HS-5 (cell line): ENCODE data around the gene ESX1.
A peak's percentile ranks its signal among the peaks of the same experiment; 100 is the strongest.
"Not testable (repeated sequence)": the region's sequence is repeated elsewhere in the genome, so short reads cannot be mapped to it uniquely, and the experiment has no call there.

ENCODE experiments used
- DNase-seq: peaks from one replicate; pipeline ENCODE4 v3.0.0-alpha.2; 2012; ENCODE audit warnings: low read depth

The ESX1 gene

GRCh38 chrX:104254442-104255115, at the start of gene ESX1:
Gene ESX1, minus strand, starts transcription at chrX:104254933. Its CDS starts 84 bp downstream, at chrX:104254849.
- no peak for DNase-seq

GRCh38 chrX:104295636-104296035, 40.9 kb upstream of the ESX1 start:
- DNase-seq, result no peak

- DNase-seq, result no peak
Observed at GRCh38 chrX:104288961-104289360, 34.2 kb upstream of the ESX1 start.

GRCh38 chrX:104288269-104288668, 33.5 kb upstream of the ESX1 start:
- no peak for DNase-seq

GRCh38 chrX:104285201-104285600, 30.5 kb upstream of the ESX1 start:
- no peak for DNase-seq

GRCh38 chrX:104284507-104284906, 29.8 kb upstream of the ESX1 start:
- DNase-seq, result no peak

- no peak for DNase-seq
Observed at GRCh38 chrX:104282166-104282725, 27.5 kb upstream of the ESX1 start.

GRCh38 chrX:104281564-104281963, 26.8 kb upstream of the ESX1 start:
- no peak for DNase-seq

GRCh38 chrX:104280609-104281008, 25.9 kb upstream of the ESX1 start:
- DNase-seq, result no peak

GRCh38 chrX:104270916-104271512, 16.3 kb upstream of the ESX1 start:
- DNase-seq, result peak; percentile 3

- DNase-seq, result no peak
Observed at GRCh38 chrX:104270212-104270611, 15.5 kb upstream of the ESX1 start.

GRCh38 chrX:104255465-104255864, 732 bp upstream of the ESX1 start:
- DNase-seq, result no peak

GRCh38 chrX:104253567-104254441, 929 bp downstream of the ESX1 start:
- DNase-seq, result no peak

- no peak for DNase-seq
Observed at GRCh38 chrX:104250470-104250869, 4.3 kb downstream of the ESX1 start.

GRCh38 chrX:104230060-104230459, 24.7 kb downstream of the ESX1 start:
- DNase-seq, result not testable (repeated sequence)

- DNase-seq, result no peak
Observed at GRCh38 chrX:104211187-104211586, 43.5 kb downstream of the ESX1 start.

- DNase-seq, result no peak
Observed at GRCh38 chrX:104205548-104205947, 49.2 kb downstream of the ESX1 start.
